Neural cell (in vitro differentiated cells): Measurements from ENCODE around the gene COL25A1. TPM values are rescaled to one million over a fixed set of nuclear protein-coding genes. Genes with fewer than 3 reads are reported as not detected.

Source experiments
- H2AFZ ChIP-seq: fragments of 200-600, 300-800 bp; sonication (generic), shearing (Covaris generic); 2 replicates; pipeline ENCODE4 v1.6.0; 2014; ENCODE audit warnings: low read depth, mild to moderate bottlenecking, antibody characterized with exemption, low read length, moderate library complexity
- H3F3A ChIP-seq: fragments of 200-600 bp; shearing (Covaris generic); 2 replicates; pipeline ENCODE4 v1.6.1; 2016; ENCODE audit warnings: mild to moderate bottlenecking, moderate library complexity, mixed read lengths, antibody characterized with exemption, low read length; ENCODE audit not compliant: insufficient read depth, poor library complexity, severe bottlenecking
- H3K27ac ChIP-seq: fragments of 200-600, 300-800 bp; sonication (generic), shearing (Covaris generic); 2 replicates; pipeline ENCODE4 v1.5.1; 2014; ENCODE audit warnings: mild to moderate bottlenecking, low read length, moderate library complexity
- H3K27me3 ChIP-seq: fragments of 300-800, 200-600 bp; sonication (generic), shearing (Covaris generic); 2 replicates; pipeline ENCODE4 v1.6.0; 2014; ENCODE audit warnings: mild to moderate bottlenecking, low read depth, low read length, moderate library complexity; ENCODE audit not compliant: insufficient read depth
- H3K36me3 ChIP-seq: fragments of 300-800, 200-600 bp; sonication (generic), shearing (Covaris generic); 2 replicates; pipeline ENCODE4 v1.5.1; 2014; ENCODE audit warnings: mild to moderate bottlenecking, antibody characterized with exemption, low read length, moderate library complexity; ENCODE audit not compliant: insufficient read depth
- H3K4me2 ChIP-seq: fragments of 300-800, 200-600 bp; sonication (generic), shearing (Covaris generic); 2 replicates; pipeline ENCODE4 v1.6.0; 2014; ENCODE audit warnings: mild to moderate bottlenecking, low read length
- H3K4me3 ChIP-seq: fragments of 300-800, 200-600 bp; sonication (generic), shearing (Covaris generic); 2 replicates; pipeline ENCODE4 v1.5.1; 2014; ENCODE audit warnings: mild to moderate bottlenecking, low read length, moderate library complexity
- H3K79me2 ChIP-seq: fragments of 200-600 bp; shearing (Covaris generic); replicated peaks from 2 replicates; pipeline ENCODE4 v1.6.0; 2014; ENCODE audit warnings: mild to moderate bottlenecking, low read length, moderate library complexity; ENCODE audit not compliant: insufficient read depth
- H3K9ac ChIP-seq: fragments of 300-800, 200-600 bp; sonication (generic), shearing (Covaris generic); 2 replicates; pipeline ENCODE4 v1.6.1; 2016; ENCODE audit warnings: mild to moderate bottlenecking, low read length, mixed read lengths
- H3K9me2 ChIP-seq: fragments of 200-600 bp; shearing (Covaris generic); 2 replicates; pipeline ENCODE4 v1.6.1; 2016; ENCODE audit warnings: mild to moderate bottlenecking, low read length, mixed read lengths; ENCODE audit not compliant: insufficient read depth
- H3K9me3 ChIP-seq: fragments of 200-600, 300-800 bp; sonication (generic), shearing (Covaris generic); 2 replicates; pipeline ENCODE4 v1.6.1; 2016; ENCODE audit warnings: mild to moderate bottlenecking, mixed run types, low read length, moderate library complexity, mixed read lengths
- H4K20me1 ChIP-seq: fragments of 200-600 bp; shearing (Covaris generic); 2 replicates; pipeline ENCODE4 v1.6.1; 2016; ENCODE audit warnings: mild to moderate bottlenecking, mixed run types; ENCODE audit not compliant: insufficient read depth
- CTCF ChIP-seq: fragments of 450-650 bp; IDR thresholded peaks from 2 replicates; pipeline ENCODE4 v1.5.1; 2014; ENCODE audit warnings: antibody characterized with exemption, mild to moderate bottlenecking, moderate library complexity; ENCODE audit not compliant: poor library complexity, severe bottlenecking
- EP300 ChIP-seq: fragments of 450-650 bp; conservative IDR thresholded peaks from 2 replicates; pipeline ENCODE4 v1.6.1; 2014; ENCODE audit warnings: antibody characterized with exemption, mild to moderate bottlenecking, moderate library complexity; ENCODE audit not compliant: poor library complexity, severe bottlenecking
- EZH2 ChIP-seq: fragments of 200-600, 300-800 bp; shearing (Covaris generic), sonication (generic); IDR thresholded peaks from 2 replicates; pipeline ENCODE4 v1.6.1; 2014; ENCODE audit warnings: antibody characterized with exemption, low read length, borderline replicate concordance, mild to moderate bottlenecking; ENCODE audit not compliant: insufficient read depth, poor library complexity, severe bottlenecking
- MXI1 ChIP-seq: fragments of 450-650 bp; conservative IDR thresholded peaks from 2 replicates; pipeline ENCODE4 v1.6.1; 2014; ENCODE audit warnings: antibody characterized with exemption, mild to moderate bottlenecking; ENCODE audit not compliant: poor library complexity, severe bottlenecking
- POLR2AphosphoS5 ChIP-seq: IDR thresholded peaks from 2 replicates; pipeline ENCODE4 v1.6.1; 2012
- RAD21 ChIP-seq: fragments of 450-650 bp; conservative IDR thresholded peaks from 2 replicates; pipeline ENCODE4 v1.6.1; 2014; ENCODE audit warnings: antibody characterized with exemption, mild to moderate bottlenecking, moderate library complexity
- REST ChIP-seq: IDR thresholded peaks from 2 replicates; pipeline ENCODE4 v1.6.1; 2012; ENCODE audit warnings: borderline replicate concordance
- SMC3 ChIP-seq: fragments of 450-650 bp; conservative IDR thresholded peaks from 2 replicates; pipeline ENCODE4 v1.6.1; 2014; ENCODE audit warnings: antibody characterized with exemption, mild to moderate bottlenecking, moderate library complexity; ENCODE audit not compliant: poor library complexity
- TAF1 ChIP-seq: IDR thresholded peaks from 2 replicates; pipeline ENCODE4 v1.6.1; 2012; ENCODE audit warnings: low read depth
- polyA plus RNA-seq: library from polyadenylated mRNA; depleted of rRNA; stranded (reverse); fragments of >200 nt; gene quantifications from 2 replicates; pipeline ENCODE4 v1.2.3, GENCODE V29; 2014

The COL25A1 gene
- polyA plus RNA-seq, 1 donor from 2014 or later, result 32.3 TPM

DNA sequence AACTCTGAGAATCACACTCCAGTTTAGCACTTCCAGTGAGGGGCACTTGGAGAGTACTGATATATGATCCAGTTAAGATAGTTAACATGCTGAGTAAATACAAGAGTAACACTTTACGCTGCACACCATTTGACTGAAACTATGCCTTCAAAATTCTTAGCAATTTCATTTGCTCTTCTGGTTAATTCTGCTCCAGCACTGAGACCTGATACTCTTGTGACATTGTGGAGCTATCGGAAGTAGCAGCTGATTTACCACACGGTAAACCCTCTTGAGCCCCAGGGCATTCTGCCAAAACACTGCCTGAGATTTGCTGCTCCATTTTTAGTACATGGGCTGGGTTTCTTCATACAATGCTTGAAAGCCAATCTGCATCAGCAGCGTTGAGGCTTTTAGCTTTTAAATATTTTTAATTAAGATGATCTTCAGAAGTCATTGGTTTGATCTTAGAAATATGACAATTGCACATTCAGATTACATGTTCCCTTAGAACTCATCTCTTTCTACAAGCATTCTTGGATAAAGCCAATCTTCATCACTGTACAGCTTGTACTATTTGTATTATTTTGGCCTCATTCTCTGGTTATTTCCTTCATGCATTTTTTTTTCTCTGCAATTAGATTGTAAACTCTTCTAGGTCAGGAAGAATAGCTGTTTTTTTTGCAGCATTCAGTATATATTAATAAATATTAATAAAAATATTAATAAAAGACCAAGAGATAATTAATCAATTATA lies 471.8 kb downstream of the COL25A1 start:
- no peaks in the 10 kb centered on the region for H4K20me1 ChIP-seq
- no peak for TF ChIP-seq RAD21
- TF ChIP-seq CTCF, result no peak
- TF ChIP-seq POLR2AphosphoS5, result no peak
- no peak for TF ChIP-seq EP300
- TF ChIP-seq TAF1, result no peak
- TF ChIP-seq MXI1, result no peak
- no peak for TF ChIP-seq REST
- no peak for TF ChIP-seq EZH2
- no peak for TF ChIP-seq SMC3
- no peaks in the 10 kb centered on the region for H3K36me3 ChIP-seq
- no peak overlapping the region for H3K9ac ChIP-seq
- no peak overlapping the region for H3K4me3 ChIP-seq
- no peaks in the 10 kb centered on the region for H3F3A ChIP-seq
- H3K79me2 ChIP-seq, result no peaks in the 10 kb centered on the region
- no peaks in the 10 kb centered on the region for H3K27me3 ChIP-seq
- no peaks in the 10 kb centered on the region for H3K9me3 ChIP-seq
- H3K4me2 ChIP-seq, result no peak overlapping the region
- H3K9me2 ChIP-seq, result no peaks in the 10 kb centered on the region
- H3K27ac ChIP-seq, result no peak overlapping the region
- H2AFZ ChIP-seq, result no peak overlapping the region

GRCh38 chr4:108829966-108830492 lies 472.4 kb downstream of the COL25A1 start:
- no peak overlapping the region for H3K4me2 ChIP-seq
- no peak overlapping the region for H3K27ac ChIP-seq
- no peaks in the 10 kb centered on the region for H4K20me1 ChIP-seq
- H3K36me3 ChIP-seq, result no peaks in the 10 kb centered on the region
- no peaks in the 10 kb centered on the region for H3F3A ChIP-seq
- no peak overlapping the region for H3K4me3 ChIP-seq
- no peaks in the 10 kb centered on the region for H3K9me3 ChIP-seq
- H3K9me2 ChIP-seq, result no peaks in the 10 kb centered on the region
- no peak overlapping the region for H3K9ac ChIP-seq
- no peaks in the 10 kb centered on the region for H3K27me3 ChIP-seq
- no peaks in the 10 kb centered on the region for H3K79me2 ChIP-seq
- no peak overlapping the region for H2AFZ ChIP-seq
- TF ChIP-seq EP300, result no peak
- no peak for TF ChIP-seq TAF1
- no peak for TF ChIP-seq MXI1
